ENCODE data around the gene SERPINE3. TPM values are rescaled to one million over a fixed set of nuclear protein-coding genes. Genes with fewer than 3 reads are reported as not detected.

Gene SERPINE3
- total and polyA plus RNA-seq, 4 donors = 0.63 TPM; not detected in 3

DNA sequence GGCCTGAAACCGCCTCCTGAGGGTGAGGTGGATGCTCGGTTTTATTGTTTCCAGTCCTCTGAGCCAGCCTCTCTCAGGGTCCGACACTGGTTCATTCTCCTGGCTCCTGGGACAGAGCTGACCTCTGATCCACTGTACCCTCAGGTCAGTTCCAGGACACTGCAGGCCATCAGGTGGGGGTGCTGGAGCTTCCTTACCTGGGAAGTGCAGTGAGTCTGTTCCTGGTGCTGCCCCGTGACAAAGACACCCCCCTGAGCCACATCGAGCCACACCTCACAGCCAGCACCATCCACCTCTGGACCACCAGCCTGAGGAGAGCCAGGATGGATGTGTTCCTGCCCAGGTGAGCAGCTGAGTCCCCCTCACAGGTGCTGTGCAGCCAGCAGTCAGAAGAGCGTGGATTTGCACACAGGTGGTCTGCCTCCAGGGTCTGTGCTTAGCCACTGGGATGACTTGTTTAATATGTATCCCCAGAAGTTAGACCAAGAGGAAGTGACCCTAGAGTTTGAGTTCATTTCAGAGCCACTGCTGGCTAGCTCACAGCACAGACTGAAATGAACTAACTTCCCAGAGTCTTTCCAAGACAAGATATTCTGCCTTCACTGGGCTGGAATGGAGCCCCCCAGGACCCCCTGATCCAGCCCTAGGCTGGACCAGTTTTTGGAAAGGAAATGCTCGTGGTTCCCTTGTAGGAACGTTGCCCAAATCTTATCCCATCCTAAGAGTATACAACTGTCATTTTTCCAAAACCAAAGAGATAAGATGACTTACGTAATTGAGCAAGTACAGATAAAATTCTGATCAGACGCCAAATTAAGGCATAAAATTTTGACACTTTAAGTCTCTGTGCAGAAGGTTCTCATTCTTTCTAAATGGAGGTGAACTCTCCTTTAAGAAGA, 8.8 kb downstream of the SERPINE3 start:
- DNase-seq (ENCODE audit: low spot score) = no peak
- 85% methylated on average over 10 of the region's 10 CpGs for WGBS

DNA sequence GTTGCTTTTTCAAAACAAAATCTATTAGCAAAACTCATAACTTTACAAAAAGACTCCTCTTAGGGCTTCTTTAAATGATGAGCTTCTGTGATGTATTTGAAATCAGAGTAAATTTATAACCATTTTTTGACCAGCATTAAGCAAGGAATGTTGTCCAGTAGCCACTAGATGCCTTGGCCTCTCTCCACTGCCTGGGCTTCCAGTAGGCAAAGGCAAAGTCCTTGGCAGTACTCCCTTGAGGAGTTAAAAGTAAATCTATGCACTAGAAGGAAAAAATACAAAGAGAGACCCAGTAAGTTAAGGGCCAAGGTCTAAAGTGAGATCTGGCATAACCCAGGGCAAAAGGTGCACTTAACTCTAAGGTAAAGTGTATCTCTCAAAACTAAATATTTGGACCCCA, 9.5 kb downstream of the SERPINE3 start:
- Histone ChIP-seq H3K9ac (ENCODE audit: low read depth in 1 of 2, low read length in 2 of 2) (no peak overlapping the region), H3K4me1 (ENCODE audit: control insufficient read depth in 4 of 4, insufficient read depth in 4 of 4, low read length in 3 of 4) (no peaks in the 10 kb centered on the region), H3K9me3 (ENCODE audit: control insufficient read depth in 4 of 4, low read length in 3 of 4) (no peaks in the 10 kb centered on the region), H3K27me3 (ENCODE audit: control insufficient read depth in 4 of 4, insufficient read depth in 4 of 4, low read length in 3 of 4) (no peaks in the 10 kb centered on the region), H3K27ac (ENCODE audit: low read depth in 1 of 2, low read length in 2 of 2) (no peak overlapping the region), H3K4me3 (ENCODE audit: low read depth in 1 of 3, low read length in 3 of 3) (no peak overlapping the region), H3K36me3 (ENCODE audit: control insufficient read depth in 4 of 4, insufficient read depth in 3 of 4, low read depth in 1 of 4, low read length in 3 of 4) (no peaks in the 10 kb centered on the region)
- no peak for DNase-seq (ENCODE audit: low spot score)
- TF ChIP-seq TAF1 (conservative IDR thresholded peaks at IDR 0.05) (no peak), EGR1 (IDR thresholded peaks at IDR 0.05; ENCODE audit: low read depth in 2 of 2) (no peak), NR2F2 (IDR thresholded peaks at IDR 0.05) (no peak), YY1 (IDR thresholded peaks at IDR 0.05) (no peak), JUND (IDR thresholded peaks at IDR 0.05) (no peak), FOXA2 (IDR thresholded peaks at IDR 0.05) (no peak)
- TF ChIP-seq, protein P1, sequence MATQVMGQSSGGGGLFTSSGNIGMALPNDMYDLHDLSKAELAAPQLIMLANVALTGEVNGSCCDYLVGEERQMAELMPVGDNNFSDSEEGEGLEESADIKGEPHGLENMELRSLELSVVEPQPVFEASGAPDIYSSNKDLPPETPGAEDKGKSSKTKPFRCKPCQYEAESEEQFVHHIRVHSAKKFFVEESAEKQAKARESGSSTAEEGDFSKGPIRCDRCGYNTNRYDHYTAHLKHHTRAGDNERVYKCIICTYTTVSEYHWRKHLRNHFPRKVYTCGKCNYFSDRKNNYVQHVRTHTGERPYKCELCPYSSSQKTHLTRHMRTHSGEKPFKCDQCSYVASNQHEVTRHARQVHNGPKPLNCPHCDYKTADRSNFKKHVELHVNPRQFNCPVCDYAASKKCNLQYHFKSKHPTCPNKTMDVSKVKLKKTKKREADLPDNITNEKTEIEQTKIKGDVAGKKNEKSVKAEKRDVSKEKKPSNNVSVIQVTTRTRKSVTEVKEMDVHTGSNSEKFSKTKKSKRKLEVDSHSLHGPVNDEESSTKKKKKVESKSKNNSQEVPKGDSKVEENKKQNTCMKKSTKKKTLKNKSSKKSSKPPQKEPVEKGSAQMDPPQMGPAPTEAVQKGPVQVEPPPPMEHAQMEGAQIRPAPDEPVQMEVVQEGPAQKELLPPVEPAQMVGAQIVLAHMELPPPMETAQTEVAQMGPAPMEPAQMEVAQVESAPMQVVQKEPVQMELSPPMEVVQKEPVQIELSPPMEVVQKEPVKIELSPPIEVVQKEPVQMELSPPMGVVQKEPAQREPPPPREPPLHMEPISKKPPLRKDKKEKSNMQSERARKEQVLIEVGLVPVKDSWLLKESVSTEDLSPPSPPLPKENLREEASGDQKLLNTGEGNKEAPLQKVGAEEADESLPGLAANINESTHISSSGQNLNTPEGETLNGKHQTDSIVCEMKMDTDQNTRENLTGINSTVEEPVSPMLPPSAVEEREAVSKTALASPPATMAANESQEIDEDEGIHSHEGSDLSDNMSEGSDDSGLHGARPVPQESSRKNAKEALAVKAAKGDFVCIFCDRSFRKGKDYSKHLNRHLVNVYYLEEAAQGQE (IDR thresholded peaks at IDR 0.05) = no peak

More for the DNA sequence above, 8.8 kb downstream of the SERPINE3 start:
- no peaks in the 10 kb centered on the region for H3K4me1 ChIP-seq (ENCODE audit: control insufficient read depth in 4 of 4, insufficient read depth in 4 of 4, low read length in 3 of 4)
- H3K9ac ChIP-seq (ENCODE audit: low read depth in 1 of 2, low read length in 2 of 2) = no peak overlapping the region
- no peaks in the 10 kb centered on the region for H3K36me3 ChIP-seq (ENCODE audit: control insufficient read depth in 4 of 4, insufficient read depth in 3 of 4, low read depth in 1 of 4, low read length in 3 of 4)
- no peaks in the 10 kb centered on the region for H3K9me3 ChIP-seq (ENCODE audit: control insufficient read depth in 4 of 4, low read length in 3 of 4)
- H3K27ac ChIP-seq (ENCODE audit: low read depth in 1 of 2, low read length in 2 of 2) = no peak overlapping the region
- no peaks in the 10 kb centered on the region for H3K27me3 ChIP-seq (ENCODE audit: control insufficient read depth in 4 of 4, insufficient read depth in 4 of 4, low read length in 3 of 4)
- H3K4me3 ChIP-seq (ENCODE audit: low read depth in 1 of 3, low read length in 3 of 3) = no peak overlapping the region
- TF ChIP-seq EGR1 (IDR thresholded peaks at IDR 0.05; ENCODE audit: low read depth in 2 of 2) (no peak), NR2F2 (IDR thresholded peaks at IDR 0.05) (peak; percentile 28)

DNA sequence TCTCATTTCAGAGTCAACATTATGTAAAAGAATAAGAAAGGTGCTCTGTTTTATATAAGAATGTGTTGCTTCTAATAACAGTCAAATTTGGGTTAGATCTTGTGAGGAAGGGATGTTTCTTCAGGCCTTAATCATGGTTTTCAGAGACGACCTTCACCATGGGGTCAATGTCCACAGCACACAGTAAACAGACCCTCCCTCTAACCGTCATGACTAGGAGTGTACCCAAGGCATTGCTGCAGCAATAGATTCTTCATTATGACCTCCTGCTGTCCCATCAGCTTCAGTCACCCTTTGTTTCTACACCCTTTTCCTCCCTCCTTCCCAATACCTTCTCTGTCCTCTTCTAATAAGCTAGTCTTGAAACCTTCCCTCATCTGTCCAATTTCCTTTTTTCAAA, 15.7 kb downstream of the SERPINE3 start:
- Histone ChIP-seq H3K9me3 (ENCODE audit: control insufficient read depth in 4 of 4, low read length in 3 of 4) (no peaks in the 10 kb centered on the region), H3K36me3 (ENCODE audit: control insufficient read depth in 4 of 4, insufficient read depth in 3 of 4, low read depth in 1 of 4, low read length in 3 of 4) (no peaks in the 10 kb centered on the region), H3K27ac (ENCODE audit: low read depth in 1 of 2, low read length in 2 of 2) (no peak overlapping the region)

More for the DNA sequence above, 15.7 kb downstream of the SERPINE3 start:
- 24% methylated on average over 2 of the region's 2 CpGs for WGBS
- Histone ChIP-seq H3K4me3 (ENCODE audit: low read depth in 1 of 3, low read length in 3 of 3) (no peak overlapping the region), H3K9ac (ENCODE audit: low read depth in 1 of 2, low read length in 2 of 2) (no peak overlapping the region), H3K4me1 (ENCODE audit: control insufficient read depth in 4 of 4, insufficient read depth in 4 of 4, low read length in 3 of 4) (no peaks in the 10 kb centered on the region), H3K27me3 (ENCODE audit: control insufficient read depth in 4 of 4, insufficient read depth in 4 of 4, low read length in 3 of 4) (no peaks in the 10 kb centered on the region)
- no peak for DNase-seq (ENCODE audit: low spot score)
- TF ChIP-seq HNF4G (IDR thresholded peaks at IDR 0.05) (no peak), HNF4A (conservative IDR thresholded peaks at IDR 0.05) (peak in 1 of 2 donors; percentile 26)
